Astrocyte of the cerebellum (primary cell): ENCODE results near the gene CCDC38.
"Not testable (repeated sequence)": the region's sequence is repeated elsewhere in the genome, so short reads cannot be mapped to it uniquely, and the experiment has no call there.

Source experiments
- DNase-seq: peaks from one replicate; pipeline ENCODE4 v3.0.0-alpha.2; 2011; ENCODE audit warnings: low read depth
- H3K4me3 ChIP-seq: 2 replicates; pipeline ENCODE4 v1.5.1; 2011; ENCODE audit warnings: mild to moderate bottlenecking, low read depth, low read length, moderate library complexity
- in situ Hi-C: cut with HindIII; loops from 2 replicates; pipeline ENCODE4 v1.10.0; 2017; ENCODE audit warnings: low sequenced_read_pairs
- TF ChIP-seq, protein P1 (sequence below): IDR thresholded peaks from 2 replicates; pipeline ENCODE4 v1.5.1; 2012; ENCODE audit warnings: low read length, low read depth, moderate library complexity, mild to moderate bottlenecking; ENCODE audit errors: missing control alignments

The CCDC38 gene

DNA sequence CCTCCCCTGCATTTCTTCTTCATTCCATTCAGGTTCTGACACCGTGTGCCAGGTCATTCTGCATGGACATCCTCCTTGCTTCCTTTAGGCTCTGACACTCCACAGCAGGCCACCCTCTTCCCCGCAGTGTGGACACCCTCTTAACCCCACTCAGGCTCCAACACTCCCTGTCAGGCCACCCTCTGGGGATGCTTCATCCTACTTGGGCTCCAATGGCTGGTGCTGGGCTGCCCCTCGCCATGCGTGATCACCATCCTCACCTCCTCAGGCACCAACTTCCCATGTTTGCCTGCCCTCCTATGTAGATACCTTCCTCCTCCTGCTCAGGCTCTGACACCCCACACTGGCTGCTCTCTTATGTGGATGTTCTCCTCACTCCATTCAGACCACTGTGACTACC, 90.3 kb downstream of the CCDC38 start:
- no peak for DNase-seq
- in situ Hi-C loops = no loop called here
- no peak overlapping the region for H3K4me3 ChIP-seq
- TF ChIP-seq, protein P1, sequence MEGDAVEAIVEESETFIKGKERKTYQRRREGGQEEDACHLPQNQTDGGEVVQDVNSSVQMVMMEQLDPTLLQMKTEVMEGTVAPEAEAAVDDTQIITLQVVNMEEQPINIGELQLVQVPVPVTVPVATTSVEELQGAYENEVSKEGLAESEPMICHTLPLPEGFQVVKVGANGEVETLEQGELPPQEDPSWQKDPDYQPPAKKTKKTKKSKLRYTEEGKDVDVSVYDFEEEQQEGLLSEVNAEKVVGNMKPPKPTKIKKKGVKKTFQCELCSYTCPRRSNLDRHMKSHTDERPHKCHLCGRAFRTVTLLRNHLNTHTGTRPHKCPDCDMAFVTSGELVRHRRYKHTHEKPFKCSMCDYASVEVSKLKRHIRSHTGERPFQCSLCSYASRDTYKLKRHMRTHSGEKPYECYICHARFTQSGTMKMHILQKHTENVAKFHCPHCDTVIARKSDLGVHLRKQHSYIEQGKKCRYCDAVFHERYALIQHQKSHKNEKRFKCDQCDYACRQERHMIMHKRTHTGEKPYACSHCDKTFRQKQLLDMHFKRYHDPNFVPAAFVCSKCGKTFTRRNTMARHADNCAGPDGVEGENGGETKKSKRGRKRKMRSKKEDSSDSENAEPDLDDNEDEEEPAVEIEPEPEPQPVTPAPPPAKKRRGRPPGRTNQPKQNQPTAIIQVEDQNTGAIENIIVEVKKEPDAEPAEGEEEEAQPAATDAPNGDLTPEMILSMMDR = no peak

DNA sequence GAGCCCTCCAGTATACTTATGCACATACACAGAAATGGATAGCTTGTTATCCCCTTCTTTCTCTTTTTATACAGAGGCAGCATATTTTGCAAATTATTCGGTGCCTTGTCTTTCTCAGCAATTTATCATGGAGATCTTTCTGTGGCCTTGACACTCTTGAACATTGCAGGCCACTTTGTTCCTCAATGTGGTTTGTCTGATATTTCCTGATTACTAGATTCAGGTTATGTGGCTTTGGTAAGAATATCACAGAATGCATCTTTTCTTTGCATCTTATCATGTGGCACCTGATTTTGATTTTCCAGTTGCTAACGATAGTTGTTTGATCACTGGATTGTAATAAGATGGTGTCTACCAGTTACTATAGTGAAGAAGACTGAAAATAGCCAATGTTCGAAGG, 90.8 kb downstream of the CCDC38 start:
- H3K4me3 ChIP-seq = no peak overlapping the region
- TF ChIP-seq, protein P1 = no peak
- DNase-seq = no peak
- in situ Hi-C loops = no loop called here

DNA sequence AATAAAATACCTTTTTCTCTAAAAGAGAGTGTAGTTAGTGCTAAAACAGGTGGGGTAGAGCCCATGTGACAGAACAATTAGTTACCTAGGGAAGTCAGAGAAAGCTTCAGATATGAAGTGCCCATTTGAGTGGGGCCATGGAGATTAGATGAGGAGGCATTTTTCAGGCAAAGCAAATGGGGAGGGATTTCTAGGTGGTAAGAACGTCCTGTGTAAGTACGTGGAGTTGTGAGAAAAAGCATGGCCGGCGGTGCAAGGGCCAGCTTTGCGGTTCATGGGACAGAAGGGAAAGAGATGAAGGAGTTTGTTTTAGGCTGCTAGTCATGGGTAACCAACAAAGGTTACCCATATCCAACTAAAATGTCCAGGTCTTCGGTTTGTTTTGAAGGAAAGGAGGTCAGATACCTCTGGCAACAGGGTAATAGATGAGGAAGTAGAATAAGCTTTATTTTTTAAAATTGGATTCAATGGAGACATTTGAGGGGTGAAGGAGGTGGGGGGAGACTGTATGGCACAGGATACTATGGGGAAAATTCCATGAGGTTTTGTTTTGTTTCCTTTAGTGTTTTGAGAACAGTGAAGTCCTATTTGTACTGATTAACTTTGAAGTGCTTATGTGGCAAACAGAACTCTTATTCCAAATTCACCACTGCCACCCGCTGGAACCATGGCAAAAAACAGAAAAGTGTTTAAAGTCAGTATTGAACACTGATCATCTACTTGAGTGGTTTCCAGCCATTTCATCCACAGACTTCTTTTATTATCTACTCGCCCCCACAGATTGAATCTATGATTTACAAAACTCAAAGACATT, 93.6 kb downstream of the CCDC38 start:
- H3K4me3 ChIP-seq = no peak overlapping the region
- in situ Hi-C loops = no loop called here
- no peak for DNase-seq
- TF ChIP-seq, protein P1 = peak; percentile 47

DNA sequence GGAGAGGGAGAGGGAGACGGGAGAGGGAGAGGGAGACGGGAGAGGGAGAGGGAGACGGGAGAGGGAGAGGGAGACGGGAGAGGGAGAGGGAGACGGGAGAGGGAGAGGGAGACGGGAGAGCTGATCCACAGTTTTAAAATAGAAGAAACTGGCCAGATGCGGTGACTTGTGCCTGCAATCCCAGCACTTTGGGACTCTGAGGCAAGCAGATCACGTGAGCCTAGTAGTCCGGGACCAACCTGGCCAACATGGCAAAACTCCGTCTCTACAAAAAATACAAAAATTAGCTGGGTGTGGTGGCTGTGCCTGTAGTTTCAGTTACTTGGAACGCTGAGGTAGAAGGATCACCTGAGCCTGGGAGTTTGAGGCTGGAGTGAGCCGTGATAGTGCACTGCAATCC, 100.0 kb downstream of the CCDC38 start:
- peak overlapping the region; percentile 16 for H3K4me3 ChIP-seq
- DNase-seq, in situ Hi-C loops: not testable (repeated sequence)

DNA sequence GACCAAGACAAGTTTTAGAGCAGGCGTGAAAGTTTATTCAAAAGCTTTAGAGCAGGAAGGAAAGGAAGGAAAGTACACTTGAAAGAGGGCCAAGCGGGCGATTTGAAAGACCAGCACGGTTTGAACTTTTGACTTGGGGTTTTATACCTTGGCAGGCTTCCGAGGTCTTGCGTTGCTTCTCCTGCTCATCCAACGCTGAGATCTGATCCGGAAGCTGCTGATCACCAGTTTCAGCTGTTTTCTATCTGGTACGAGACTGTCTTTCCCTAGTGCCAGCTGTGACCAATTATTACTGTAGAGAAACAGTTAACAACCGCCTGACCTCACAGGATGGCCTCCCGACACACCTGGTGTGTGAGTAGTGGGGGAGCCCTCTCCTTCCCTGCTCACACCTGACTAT, 104.3 kb downstream of the CCDC38 start:
- TF ChIP-seq, protein P1 = no peak
- H3K4me3 ChIP-seq = no peak overlapping the region
- peak; percentile 62 for DNase-seq
- in situ Hi-C loops = no loop called here

DNA sequence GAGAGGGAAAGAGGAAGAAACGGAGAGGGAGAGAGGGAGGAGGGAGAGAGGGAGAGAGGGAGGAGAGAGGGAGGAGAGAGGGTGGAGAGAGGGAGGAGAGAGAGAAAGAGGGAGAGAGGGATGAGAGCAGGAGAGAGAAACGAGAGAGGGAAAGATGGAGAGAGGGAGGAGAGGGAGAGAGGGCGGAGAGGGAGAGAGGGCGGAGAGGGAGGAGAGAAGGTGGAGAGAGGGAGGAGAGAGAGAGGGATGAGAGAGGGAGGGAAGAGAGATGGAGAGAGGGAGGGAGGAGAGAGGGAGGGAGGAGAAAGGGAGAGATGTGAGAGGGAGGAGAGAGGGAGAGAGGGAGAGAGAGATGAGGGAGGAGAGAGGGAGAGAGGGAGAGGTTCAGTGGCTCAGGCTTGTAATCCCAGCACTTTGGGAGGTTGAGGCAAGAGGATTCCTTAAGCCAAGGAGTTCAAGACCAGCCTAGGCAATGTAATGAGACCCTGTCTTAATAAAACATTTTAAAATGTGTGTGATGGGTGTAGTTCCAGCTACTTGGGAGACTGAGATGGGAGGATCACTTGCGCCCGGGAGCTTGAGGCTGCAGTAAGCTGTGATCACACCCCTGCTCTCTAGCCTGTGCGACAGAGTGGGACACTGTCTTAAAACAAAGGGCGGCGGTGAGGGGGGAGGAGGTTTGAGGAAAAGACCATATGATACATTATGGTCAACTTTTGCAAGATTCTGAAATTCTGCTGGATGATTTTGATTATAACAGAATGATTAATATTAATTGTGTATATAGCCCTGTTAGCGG, 105.0 kb downstream of the CCDC38 start:
- H3K4me3 ChIP-seq = peak overlapping the region; percentile 9
- in situ Hi-C loops = no loop called here
- DNase-seq = no peak

More for the DNA sequence above, 105.0 kb downstream of the CCDC38 start:
- TF ChIP-seq, protein P1 = no peak
